Measurements from ENCODE around the gene GPR171. TPM values are rescaled to one million over a fixed set of nuclear protein-coding genes. Genes with fewer than 3 reads are reported as not detected.

GPR171 gene
- total and polyA plus RNA-seq, 2 of the 13 experiments (the other 11 are each of a cell fraction or from before 2014, with no cell fraction given) = not detected

DNA sequence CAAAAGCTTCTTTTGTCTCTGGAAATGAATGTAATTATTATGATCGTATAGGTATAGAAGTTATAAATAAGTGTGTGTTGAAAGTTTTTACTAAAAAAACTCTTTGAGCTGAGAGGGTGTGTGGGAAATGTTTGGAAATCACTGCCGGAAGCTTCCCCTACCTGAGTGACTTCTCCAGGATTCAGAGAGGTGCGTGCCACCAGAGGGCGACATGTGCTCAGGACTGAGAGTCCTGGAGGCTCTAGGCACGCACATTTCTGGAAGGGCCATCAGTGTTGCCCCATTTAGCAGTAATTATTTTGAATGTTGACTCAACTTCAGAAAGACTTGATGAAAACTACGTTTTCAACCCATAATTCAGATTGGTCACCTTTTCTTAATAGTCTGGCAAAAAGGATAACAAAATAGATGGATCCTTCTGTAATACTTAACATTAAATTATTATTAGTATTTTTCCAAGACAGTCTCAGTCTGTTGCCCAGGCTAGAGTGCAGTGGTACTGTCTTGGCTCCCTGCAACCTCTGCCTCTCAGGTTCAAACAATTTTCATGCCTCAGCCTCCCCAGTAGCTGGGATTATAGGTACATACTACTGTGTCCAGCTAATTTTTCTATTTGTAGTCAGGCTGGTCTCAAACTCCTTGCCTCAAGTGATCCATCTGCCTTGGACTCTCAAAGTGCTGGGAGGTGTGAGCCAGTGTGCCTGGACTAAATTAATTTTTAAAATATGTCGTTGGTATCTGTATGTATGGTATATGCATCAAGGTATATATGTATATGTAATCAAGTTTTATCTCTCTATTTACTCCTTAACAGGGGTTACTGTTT is 34.5 kb downstream of the GPR171 start:
- peaks cover 32% of the 10 kb centered on the region for H3K4me1 ChIP-seq (ENCODE audit: insufficient read depth, low read length)
- H2AFZ ChIP-seq (ENCODE audit: low read length) = no peak overlapping the region
- H3K36me3 ChIP-seq (replicated peaks in 1 of 2; ENCODE audit: control insufficient read depth in 1 of 2, insufficient read depth in 2 of 2, low read length in 2 of 2) = no peaks in the 10 kb centered on the region
- intact Hi-C loops (cut with micrococcal nuclease; ENCODE audit: unreplicated experiment) = loop anchor here (1.0 to 5.0 kb wide), 4 partner anchors 44 to 749 kb away; no protein-coding TSS in a partner anchor
- no peaks in the 10 kb centered on the region for H3K79me2 ChIP-seq (ENCODE audit: insufficient read depth, low read length)
- FAIRE-seq (peak; percentile 93), DNase-seq (ENCODE audit: low spot score) (peak; percentile 72), ATAC-seq (peak; percentile 97)
- ChIA-PET CTCF (ENCODE audit: low intra/inter-chr PET ratio, low total read pairs) (interaction anchor here (0.7 to 6.1 kb wide), 7 partner anchors 11 to 670 kb away, joined by 3 to 130 read pairs (median 3); no protein-coding TSS in a partner anchor), POLR2A (interaction anchor here (0.7 to 1.5 kb wide), 3 partner anchors 10 to 58 kb away, joined by 3 to 6 read pairs (median 3); no protein-coding TSS in a partner anchor)
- H3K9me3 ChIP-seq (ENCODE audit: low read length) = no peaks in the 10 kb centered on the region
- in situ Hi-C loops (cut with HindIII; ENCODE audit: extremely low pct_ligation_motif_present, low pct_unique_long_range_greater_than_20kb) = loop anchor here (5.0 kb wide), 1 partner anchor 114 kb away; no protein-coding TSS in a partner anchor
- H3K27ac ChIP-seq (ENCODE audit: extremely low read length, insufficient read depth, low read length) = no peak overlapping the region
- no TSS peak for BruUV-seq (replicated peaks)
- no peaks in the 10 kb centered on the region for H3K27me3 ChIP-seq (ENCODE audit: control insufficient read depth in 1 of 2, insufficient read depth in 2 of 2, low read length in 2 of 2)
- H3K4me2 ChIP-seq (ENCODE audit: low read depth, low read length) = no peak overlapping the region
- no peak overlapping the region for H3K4me3 ChIP-seq (replicated peaks in 1 of 3; ENCODE audit: insufficient read depth in 1 of 3, low read depth in 2 of 3, low read length in 3 of 3)
- WGBS (ENCODE audit: low lambda C conversion rate) = 19% methylated on average over 4 of the region's 7 CpGs
- H4K20me1 ChIP-seq (ENCODE audit: insufficient read depth, low read length) = no peaks in the 10 kb centered on the region
- H3K9ac ChIP-seq (ENCODE audit: insufficient read depth, low read depth, low read length) = no peak overlapping the region
- TF ChIP-seq BCL3 (CRISPR knock-in tag; IDR thresholded peaks at IDR 0.05) (no peak), ZNF367 (CRISPR knock-in tag; IDR thresholded peaks at IDR 0.05; ENCODE audit: borderline replicate concordance) (no peak), KLF15 (CRISPR knock-in tag; IDR thresholded peaks at IDR 0.05; ENCODE audit: borderline replicate concordance) (no peak), ZNF343 (CRISPR knock-in tag; IDR thresholded peaks at IDR 0.05) (no peak), NFIC (IDR thresholded peaks at IDR 0.05; ENCODE audit: low read length) (no peak), ZNF784 (CRISPR knock-in tag; IDR thresholded peaks at IDR 0.05; ENCODE audit: borderline replicate concordance) (no peak), ZNF703 (CRISPR knock-in tag; IDR thresholded peaks at IDR 0.05; ENCODE audit: borderline replicate concordance) (no peak), ZNF891 (CRISPR knock-in tag; IDR thresholded peaks at IDR 0.05) (no peak), MIER3 (CRISPR knock-in tag; IDR thresholded peaks at IDR 0.05; ENCODE audit: borderline replicate concordance) (0 out of 2 replicates have a peak, but pooled peaks have one; percentile 29), NFYC (CRISPR knock-in tag; IDR thresholded peaks at IDR 0.05) (no peak), NFYB (CRISPR knock-in tag; IDR thresholded peaks at IDR 0.05) (no peak), SOX13 (IDR thresholded peaks at IDR 0.05) (no peak), SOX13 (CRISPR knock-in tag; conservative IDR thresholded peaks at IDR 0.05 in 1 of 2, IDR thresholded peaks at IDR 0.05 in 1 of 2) (0 out of 4 replicates have a peak, but pooled peaks of 1 of the 2 experiments have one; percentile 25), ZHX2 (IDR thresholded peaks at IDR 0.05; ENCODE audit: low read depth) (no peak), ZHX2 (CRISPR knock-in tag; IDR thresholded peaks at IDR 0.05; ENCODE audit: borderline replicate concordance) (no peak), HNF4A (CRISPR knock-in tag; IDR thresholded peaks at IDR 0.05) (no peak)

All from HepG2 (cell line).